CD14-positive monocyte (primary cell): ENCODE results near the gene GSTA2. TPM values are rescaled to one million over a fixed set of nuclear protein-coding genes. Genes with fewer than 3 reads are reported as not detected.

Experiments used
- DNase-seq, 3 donors: peaks; one replicate each; pipeline ENCODE4 v3.0.0-alpha.2; 2011 to 2022
- H2AFZ ChIP-seq: 2 replicates; pipeline ENCODE4 v1.6.0; 2012; ENCODE audit warnings: mild to moderate bottlenecking, low read depth, low read length, inconsistent platforms; ENCODE audit not compliant: insufficient read depth, poor library complexity, severe bottlenecking
- H3K27ac ChIP-seq, 2 donors: 1 replicate in 1 of 2; 2 replicates in 1 of 2; pipeline ENCODE4 v1.5.1; 2012 to 2013; ENCODE audit warnings: low read length in 2 of 2, control low read depth in 1 of 2, inconsistent platforms in 1 of 2, low read depth in 1 of 2, mild to moderate bottlenecking in 1 of 2
- H3K27me3 ChIP-seq, 2 donors: one replicate each; pipeline versions ENCODE4 v1.6.0 to v1.6.1; 2011 to 2013; ENCODE audit warnings: low read length in 2 of 2; ENCODE audit not compliant: control insufficient read depth in 2 of 2, insufficient read depth in 2 of 2
- H3K36me3 ChIP-seq, 2 donors: replicated peaks in 1 of 2; 1 replicate in 1 of 2; 2 replicates in 1 of 2; pipeline versions ENCODE4 v1.5.1 to v1.6.1; 2012 to 2013; ENCODE audit warnings: low read length in 2 of 2, control low read depth in 1 of 2, inconsistent platforms in 1 of 2, mild to moderate bottlenecking in 1 of 2; ENCODE audit not compliant: insufficient read depth in 2 of 2, control insufficient read depth in 1 of 2
- H3K4me1 ChIP-seq, 2 donors: 1 replicate in 1 of 2; 2 replicates in 1 of 2; pipeline versions ENCODE4 v1.5.1 to v1.6.1; 2012 to 2013; ENCODE audit warnings: low read length in 2 of 2, control low read depth in 1 of 2, inconsistent platforms in 1 of 2, mild to moderate bottlenecking in 1 of 2, moderate library complexity in 1 of 2; ENCODE audit not compliant: insufficient read depth in 2 of 2, control insufficient read depth in 1 of 2
- H3K4me2 ChIP-seq: replicated peaks from 2 replicates; pipeline ENCODE3; 2012; ENCODE audit warnings: low read length, moderate library complexity, mild to moderate bottlenecking; ENCODE audit not compliant: poor library complexity, severe bottlenecking; ENCODE audit errors: extremely low read depth
- H3K4me3 ChIP-seq, 3 experiments: fragments of 200-600 bp in 1 of 3; sonication (generic) in 1 of 3; replicated peaks in 1 of 3; 1 replicate in 2 of 3; 2 replicates in 1 of 3; pipeline ENCODE4 v1.5.1; 2011 to 2013; ENCODE audit warnings: low read length in 3 of 3, mild to moderate bottlenecking in 3 of 3, control low read depth in 2 of 3, low read depth in 2 of 3, inconsistent platforms in 1 of 3, moderate library complexity in 1 of 3
- H3K79me2 ChIP-seq: 2 replicates; pipeline ENCODE4 v1.6.0; 2012; ENCODE audit warnings: mild to moderate bottlenecking, control low read depth, inconsistent platforms, low read length, moderate library complexity; ENCODE audit not compliant: insufficient read depth
- H3K9ac ChIP-seq: 2 replicates; pipeline ENCODE4 v1.6.0; 2017; ENCODE audit warnings: low read length, mild to moderate bottlenecking; ENCODE audit not compliant: insufficient read depth, poor library complexity, severe bottlenecking
- H3K9me3 ChIP-seq, 2 donors: replicated peaks in 1 of 2; 1 replicate in 1 of 2; 2 replicates in 1 of 2; pipeline versions ENCODE4 v1.5.1 to v1.6.1; 2012 to 2013; ENCODE audit warnings: low read length in 2 of 2, control low read depth in 1 of 2; ENCODE audit not compliant: control insufficient read depth in 1 of 2, insufficient read depth in 1 of 2
- H4K20me1 ChIP-seq: 2 replicates; pipeline ENCODE4 v1.6.0; 2012; ENCODE audit warnings: mild to moderate bottlenecking, low read length, control low read depth, moderate library complexity; ENCODE audit not compliant: insufficient read depth
- H3K27ac Mint-ChIP-seq, 7 donors: one replicate each; pipeline ENCODE4 v1.8.0; 2020; ENCODE audit warnings: mild to moderate bottlenecking in 7 of 7, mixed read lengths in 7 of 7, moderate library complexity in 6 of 7, inconsistent platforms in 2 of 7
- H3K27me3 Mint-ChIP-seq, 3 donors: one replicate each; pipeline ENCODE4 v1.8.0; 2021 to 2022; ENCODE audit warnings: low read depth in 3 of 3, mild to moderate bottlenecking in 3 of 3, mixed read lengths in 3 of 3, moderate library complexity in 3 of 3, inconsistent platforms in 1 of 3
- H3K36me3 Mint-ChIP-seq, 2 donors: one replicate each; pipeline ENCODE4 v1.8.0; 2020; ENCODE audit warnings: mixed read lengths in 2 of 2, inconsistent platforms in 1 of 2, mild to moderate bottlenecking in 1 of 2
- H3K4me1 Mint-ChIP-seq: one replicate; pipeline ENCODE4 v1.8.0; 2020; ENCODE audit warnings: mild to moderate bottlenecking, mixed read lengths
- H3K4me3 Mint-ChIP-seq, 2 donors: one replicate each; pipeline ENCODE4 v1.8.0; 2020; ENCODE audit warnings: mild to moderate bottlenecking in 2 of 2, mixed read lengths in 2 of 2, moderate library complexity in 1 of 2
- H3K9me3 Mint-ChIP-seq, 7 donors: one replicate each; pipeline ENCODE4 v1.8.0; 2020 to 2022; ENCODE audit warnings: mixed read lengths in 7 of 7, mild to moderate bottlenecking in 6 of 7, moderate library complexity in 6 of 7, inconsistent platforms in 2 of 7
- WGBS: methylation state at CpG from one replicate; pipeline ENCODE4 v1.1.5; 2013; ENCODE audit warnings: missing lambda C conversion rate; ENCODE audit not compliant: insufficient coverage; 5-methylcytosine and 5-hydroxymethylcytosine counted together
- intact Hi-C, 2 donors: fragments of 100-400 bp; cut with micrococcal nuclease; formaldehyde crosslinking; loops; one replicate each; pipeline versions ENCODE4 v1.15.0 to v1.15.1; 2023
- polyA plus RNA-seq, 3 donors: library from polyadenylated mRNA; depleted of rRNA in 1 of 3; unstranded in 2 of 3; stranded (reverse) in 1 of 3; fragments of 300-500 nt in 2 of 3; fragments of >200 nt in 1 of 3; fragmentation: Illumina TruSeq in 2 of 3; gene quantifications; 1 replicate in 2 of 3; 2 replicates in 1 of 3; pipeline ENCODE4 v1.2.3, GENCODE V29; 2012 to 2021
- TF ChIP-seq, protein P1 (sequence below): fragments of 200-600 bp; IDR thresholded peaks from one replicate; pipeline ENCODE4 v1.8.0; 2022; ENCODE audit warnings: antibody characterized with exemption, mild to moderate bottlenecking

The GSTA2 gene
- polyA plus RNA-seq, 3 donors: not detected

GRCh38 chr6:52712136-52712535 lies 51.1 kb downstream of the GSTA2 start:
- H3K27ac ChIP-seq: no peak overlapping the region
- peaks cover 0 to 2% of the 10 kb centered on the region in 2 donors for H3K27me3 ChIP-seq
- H4K20me1 ChIP-seq: no peaks in the 10 kb centered on the region
- Mint-ChIP-seq H3K4me3 (no peak overlapping the region), H3K9me3 (peaks cover 0 to 13% (median 4%) of the 10 kb centered on the region in 7 donors), H3K36me3 (no peaks in the 10 kb centered on the region), H3K27ac (no peak overlapping the region), H3K4me1 (no peaks in the 10 kb centered on the region), H3K27me3 (peaks cover 3 to 18% (median 3%) of the 10 kb centered on the region in 3 donors)
- peaks cover 6 to 7% of the 10 kb centered on the region in 2 donors for H3K9me3 ChIP-seq
- no peaks in the 10 kb centered on the region for H3K79me2 ChIP-seq
- no peaks in the 10 kb centered on the region for H3K36me3 ChIP-seq
- DNase-seq: no peak
- H3K4me1 ChIP-seq: no peaks in the 10 kb centered on the region
- intact Hi-C loops: no loop called here
- no peak overlapping the region for H3K9ac ChIP-seq
- no peak overlapping the region for H3K4me2 ChIP-seq
- no peak overlapping the region for H3K4me3 ChIP-seq
- H2AFZ ChIP-seq: no peak overlapping the region
- 85% methylated on average over 1 of the region's 2 CpGs for WGBS
- TF ChIP-seq, protein P1, sequence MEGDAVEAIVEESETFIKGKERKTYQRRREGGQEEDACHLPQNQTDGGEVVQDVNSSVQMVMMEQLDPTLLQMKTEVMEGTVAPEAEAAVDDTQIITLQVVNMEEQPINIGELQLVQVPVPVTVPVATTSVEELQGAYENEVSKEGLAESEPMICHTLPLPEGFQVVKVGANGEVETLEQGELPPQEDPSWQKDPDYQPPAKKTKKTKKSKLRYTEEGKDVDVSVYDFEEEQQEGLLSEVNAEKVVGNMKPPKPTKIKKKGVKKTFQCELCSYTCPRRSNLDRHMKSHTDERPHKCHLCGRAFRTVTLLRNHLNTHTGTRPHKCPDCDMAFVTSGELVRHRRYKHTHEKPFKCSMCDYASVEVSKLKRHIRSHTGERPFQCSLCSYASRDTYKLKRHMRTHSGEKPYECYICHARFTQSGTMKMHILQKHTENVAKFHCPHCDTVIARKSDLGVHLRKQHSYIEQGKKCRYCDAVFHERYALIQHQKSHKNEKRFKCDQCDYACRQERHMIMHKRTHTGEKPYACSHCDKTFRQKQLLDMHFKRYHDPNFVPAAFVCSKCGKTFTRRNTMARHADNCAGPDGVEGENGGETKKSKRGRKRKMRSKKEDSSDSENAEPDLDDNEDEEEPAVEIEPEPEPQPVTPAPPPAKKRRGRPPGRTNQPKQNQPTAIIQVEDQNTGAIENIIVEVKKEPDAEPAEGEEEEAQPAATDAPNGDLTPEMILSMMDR: no peak

DNA sequence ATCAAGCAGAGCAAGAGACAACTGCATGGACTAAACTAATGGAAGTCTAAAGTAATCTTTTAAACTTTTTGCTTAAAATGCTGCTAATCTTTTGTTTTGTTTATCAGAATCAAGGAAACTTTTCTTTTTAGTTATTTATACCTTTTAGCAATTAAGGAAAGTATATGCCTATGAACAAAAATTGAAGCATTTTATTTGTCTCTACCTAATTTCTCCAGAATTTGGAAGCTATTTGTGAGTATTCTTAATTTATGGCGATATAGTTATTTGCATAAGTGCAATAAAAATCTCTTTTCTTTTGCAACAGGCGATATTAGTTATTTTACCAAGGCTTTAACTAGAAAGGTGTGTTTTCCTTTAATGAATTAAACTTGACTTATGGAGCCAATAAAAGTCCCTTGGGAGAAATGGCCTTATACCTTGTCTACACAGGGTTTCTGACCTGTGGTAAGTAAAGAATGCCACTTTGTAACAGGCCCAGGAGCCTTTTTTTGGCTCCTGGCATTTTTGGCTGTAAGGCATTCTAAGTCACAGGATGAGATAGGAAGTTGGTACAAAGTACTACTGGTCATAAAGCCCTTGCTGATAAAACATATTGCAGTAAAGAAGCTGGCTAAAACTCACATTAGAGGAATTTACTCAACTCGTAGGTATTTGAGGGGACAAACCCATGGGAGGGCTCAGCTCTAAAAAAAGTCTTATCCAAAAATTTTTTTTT lies 55.2 kb downstream of the GSTA2 start:
- no peak for DNase-seq
- Histone ChIP-seq H3K9ac (no peak overlapping the region), H3K9me3 (peaks cover 6 to 7% of the 10 kb centered on the region in 2 donors), H3K4me1 (peaks cover 0 to 6% of the 10 kb centered on the region in 2 donors), H3K27me3 (peaks cover 4 to 9% of the 10 kb centered on the region in 2 donors), H3K79me2 (no peaks in the 10 kb centered on the region), H3K27ac (no peak overlapping the region), H2AFZ (no peak overlapping the region), H4K20me1 (no peaks in the 10 kb centered on the region), H3K36me3 (no peaks in the 10 kb centered on the region), H3K4me2 (no peak overlapping the region), H3K4me3 (no peak overlapping the region)
- H3K27ac Mint-ChIP-seq: no peak overlapping the region
- peaks cover 6 to 15% (median 11%) of the 10 kb centered on the region in 3 donors for H3K27me3 Mint-ChIP-seq
- intact Hi-C loops: no loop called here
- no CpG with 5 or more reads among the region's 3 CpGs for WGBS
- no peaks in the 10 kb centered on the region for H3K36me3 Mint-ChIP-seq
- TF ChIP-seq, protein P1: no peak
- peaks cover 7% of the 10 kb centered on the region for H3K4me1 Mint-ChIP-seq
- no peak overlapping the region for H3K4me3 Mint-ChIP-seq
- H3K9me3 Mint-ChIP-seq: peaks cover 0 to 17% (median 6%) of the 10 kb centered on the region in 7 donors
